Bone marrow (tissue), 2 donors: Measurements from ENCODE around the gene COL4A1.

Experiments used
- DNase-seq, 2 donors: peaks; one replicate each; lab custom pipeline; 2025; lab: John Stamatoyannopoulos, UW

COL4A1 gene

GRCh38 chr13:110308656-110309359 lies 1.9 kb upstream of the COL4A1 start:
- DNase-seq = no peak

GRCh38 chr13:110307767-110308655 lies 1.1 kb upstream of the COL4A1 start:
- DNase-seq = no peak

GRCh38 chr13:110306340-110306959 lies 507 bp downstream of the COL4A1 start:
- DNase-seq = no peak

GRCh38 chr13:110305949-110306339 lies 1.0 kb downstream of the COL4A1 start:
- DNase-seq = no peak

- DNase-seq = no peak
These were observed 1.4 kb downstream of the COL4A1 start for GRCh38 chr13:110305544-110305943.

- no peak for DNase-seq
These were observed 2.0 kb downstream of the COL4A1 start for GRCh38 chr13:110305001-110305400.

- no peak for DNase-seq
These were observed 2.7 kb downstream of the COL4A1 start for GRCh38 chr13:110304256-110304655.

- DNase-seq = no peak
These were observed 3.3 kb downstream of the COL4A1 start for GRCh38 chr13:110303644-110304043.

- DNase-seq = no peak
These were observed 4.0 kb downstream of the COL4A1 start for GRCh38 chr13:110302997-110303396.

GRCh38 chr13:110301606-110302553 lies 5.1 kb downstream of the COL4A1 start:
- no peak for DNase-seq

- DNase-seq = no peak
These were observed 5.9 kb downstream of the COL4A1 start for GRCh38 chr13:110301083-110301482.

- no peak for DNase-seq
These were observed 6.7 kb downstream of the COL4A1 start for GRCh38 chr13:110300090-110300815.

- no peak for DNase-seq
These were observed 7.6 kb downstream of the COL4A1 start for GRCh38 chr13:110299283-110299840.

- no peak for DNase-seq
These were observed 8.3 kb downstream of the COL4A1 start for GRCh38 chr13:110298505-110299282.

- DNase-seq = no peak
These were observed 9.0 kb downstream of the COL4A1 start for GRCh38 chr13:110297766-110298504.

- no peak for DNase-seq
These were observed 9.9 kb downstream of the COL4A1 start for GRCh38 chr13:110297011-110297410.

GRCh38 chr13:110294622-110295021 lies 12.3 kb downstream of the COL4A1 start:
- DNase-seq = no peak

GRCh38 chr13:110294146-110294545 lies 12.8 kb downstream of the COL4A1 start:
- no peak for DNase-seq

GRCh38 chr13:110293649-110294048 lies 13.3 kb downstream of the COL4A1 start:
- DNase-seq = no peak
